Trophoblast cell (in vitro differentiated cells and primary cell): Measurements from ENCODE around the gene COBLL1.
A peak's percentile ranks its signal among the peaks of the same experiment; 100 is the strongest.

Source experiments
- DNase-seq, 2 donors: peaks; one replicate each; pipeline ENCODE4 v3.0.0-alpha.2; 2016
- H2AFZ ChIP-seq: 2 replicates; pipeline ENCODE4 v1.6.1; 2013; ENCODE audit warnings: low read length, moderate library complexity, mild to moderate bottlenecking; ENCODE audit not compliant: insufficient read depth, poor library complexity
- H2AK5ac ChIP-seq: 2 replicates; pipeline ENCODE4 v1.6.1; 2013; ENCODE audit warnings: mild to moderate bottlenecking, low read length
- H2BK120ac ChIP-seq: 2 replicates; pipeline ENCODE4 v1.6.1; 2013; ENCODE audit warnings: low read length, mild to moderate bottlenecking, moderate library complexity; ENCODE audit not compliant: insufficient read depth, poor library complexity
- H2BK12ac ChIP-seq: 2 replicates; pipeline ENCODE4 v1.6.1; 2013; ENCODE audit warnings: mild to moderate bottlenecking, low read length, moderate library complexity
- H2BK5ac ChIP-seq: 2 replicates; pipeline ENCODE4 v1.6.1; 2013; ENCODE audit warnings: low read length, low read depth, moderate library complexity, mild to moderate bottlenecking; ENCODE audit not compliant: poor library complexity
- H3K14ac ChIP-seq: 2 replicates; pipeline ENCODE4 v1.6.1; 2013; ENCODE audit warnings: mild to moderate bottlenecking, low read length
- H3K18ac ChIP-seq: 2 replicates; pipeline ENCODE4 v1.6.1; 2013; ENCODE audit warnings: mild to moderate bottlenecking, low read length
- H3K23ac ChIP-seq: 2 replicates; pipeline ENCODE4 v1.6.1; 2013; ENCODE audit warnings: low read length
- H3K27ac ChIP-seq: 2 replicates; pipeline ENCODE4 v1.5.1; 2013; ENCODE audit warnings: low read depth, mild to moderate bottlenecking, inconsistent platforms, low read length, moderate library complexity
- H3K27me3 ChIP-seq: 2 replicates; pipeline ENCODE4 v1.6.1; 2013; ENCODE audit warnings: inconsistent platforms, mild to moderate bottlenecking, low read length, moderate library complexity; ENCODE audit not compliant: insufficient read depth
- H3K36me3 ChIP-seq, 2 experiments: 1 replicate in 1 of 2; 2 replicates in 1 of 2; pipeline ENCODE4 v1.6.1; 2013; ENCODE audit warnings: low read length in 2 of 2, mild to moderate bottlenecking in 2 of 2, moderate library complexity in 1 of 2; ENCODE audit not compliant: insufficient read depth in 2 of 2, control insufficient read depth in 1 of 2
- H3K4ac ChIP-seq: 2 replicates; pipeline ENCODE4 v1.6.1; 2013; ENCODE audit warnings: low read depth, mild to moderate bottlenecking, low read length, moderate library complexity
- H3K4me1 ChIP-seq, 2 experiments: 1 replicate in 1 of 2; 2 replicates in 1 of 2; pipeline ENCODE4 v1.6.1; 2013; ENCODE audit warnings: low read length in 2 of 2, mild to moderate bottlenecking in 2 of 2, moderate library complexity in 1 of 2; ENCODE audit not compliant: insufficient read depth in 2 of 2, control insufficient read depth in 1 of 2
- H3K4me2 ChIP-seq: 2 replicates; pipeline ENCODE4 v1.6.1; 2013; ENCODE audit warnings: inconsistent platforms, mild to moderate bottlenecking, low read length, moderate library complexity
- H3K4me3 ChIP-seq: 2 replicates; pipeline ENCODE4 v1.5.1; 2013; ENCODE audit warnings: mild to moderate bottlenecking, low read depth, low read length, inconsistent platforms
- H3K79me1 ChIP-seq: one replicate; pipeline ENCODE4 v1.6.1; 2013; ENCODE audit warnings: low read length
- H3K79me2 ChIP-seq: 2 replicates; pipeline ENCODE4 v1.6.1; 2013; ENCODE audit warnings: low read length, mild to moderate bottlenecking; ENCODE audit not compliant: control insufficient read depth, insufficient read depth, poor library complexity
- H3K9ac ChIP-seq: 2 replicates; pipeline ENCODE4 v1.6.1; 2013; ENCODE audit warnings: mild to moderate bottlenecking, low read length
- H3K9me3 ChIP-seq: 2 replicates; pipeline ENCODE4 v1.6.1; 2013; ENCODE audit warnings: low read depth, mild to moderate bottlenecking, control low read depth, inconsistent platforms, low read length; ENCODE audit not compliant: insufficient read depth
- H4K12ac ChIP-seq: 2 replicates; pipeline ENCODE4 v1.6.1; 2013; ENCODE audit warnings: low read depth, mild to moderate bottlenecking, low read length, moderate library complexity
- H4K8ac ChIP-seq: 2 replicates; pipeline ENCODE4 v1.6.1; 2013; ENCODE audit warnings: low read depth, mild to moderate bottlenecking, low read length, moderate library complexity
- H4K91ac ChIP-seq: one replicate; pipeline ENCODE4 v1.6.1; 2013; ENCODE audit warnings: low read depth, mild to moderate bottlenecking, low read length, moderate library complexity
- WGBS: extraction: QIAGEN DNeasy Blood & Tissue Kit; methylation state at CpG from one replicate; pipeline ENCODE4 v1.1.7; 2013; ENCODE audit warnings: missing lambda C conversion rate; ENCODE audit not compliant: insufficient read length, insufficient coverage; ENCODE audit errors: extremely low coverage; 5-methylcytosine and 5-hydroxymethylcytosine counted together

Gene COBLL1

GRCh38 chr2:164847291-164847690, 5.7 kb upstream of the COBLL1 start:
- no peak overlapping the region for H2AK5ac ChIP-seq
- no peak overlapping the region for H3K4me3 ChIP-seq
- H3K4ac ChIP-seq: no peak overlapping the region
- H3K23ac ChIP-seq: no peak overlapping the region
- H2AFZ ChIP-seq: no peak overlapping the region
- H3K4me2 ChIP-seq: no peak overlapping the region
- no peak overlapping the region for H2BK12ac ChIP-seq
- H3K27me3 ChIP-seq: no peaks in the 10 kb centered on the region
- no peaks in the 10 kb centered on the region for H3K36me3 ChIP-seq
- no peaks in the 10 kb centered on the region for H3K79me1 ChIP-seq
- H3K4me1 ChIP-seq: no peaks in the 10 kb centered on the region
- H3K14ac ChIP-seq: no peak overlapping the region
- no peak overlapping the region for H2BK5ac ChIP-seq
- no peak overlapping the region for H3K9ac ChIP-seq
- no peaks in the 10 kb centered on the region for H3K79me2 ChIP-seq
- H3K18ac ChIP-seq: no peak overlapping the region
- no CpG with 5 or more reads among the region's 4 CpGs for WGBS
- H3K27ac ChIP-seq: no peak overlapping the region
- H4K91ac ChIP-seq: no peak overlapping the region
- no peak for DNase-seq
- H4K8ac ChIP-seq: no peak overlapping the region
- no peaks in the 10 kb centered on the region for H3K9me3 ChIP-seq
- H4K12ac ChIP-seq: no peak overlapping the region
- no peak overlapping the region for H2BK120ac ChIP-seq

GRCh38 chr2:164846276-164846675, 4.7 kb upstream of the COBLL1 start:
- H3K14ac ChIP-seq: no peak overlapping the region
- H3K27me3 ChIP-seq: no peaks in the 10 kb centered on the region
- no peak overlapping the region for H3K4me3 ChIP-seq
- H2AK5ac ChIP-seq: no peak overlapping the region
- no peak overlapping the region for H2BK5ac ChIP-seq
- H3K4me1 ChIP-seq: no peaks in the 10 kb centered on the region
- H3K9ac ChIP-seq: no peak overlapping the region
- no peak for DNase-seq
- no peak overlapping the region for H3K4me2 ChIP-seq
- H2BK12ac ChIP-seq: no peak overlapping the region
- H4K12ac ChIP-seq: no peak overlapping the region
- WGBS: no CpG with 5 or more reads among the region's 2 CpGs
- H3K27ac ChIP-seq: no peak overlapping the region
- no peak overlapping the region for H2BK120ac ChIP-seq
- H3K79me1 ChIP-seq: peaks cover 7% of the 10 kb centered on the region
- H3K18ac ChIP-seq: no peak overlapping the region
- peaks cover 6% of the 10 kb centered on the region for H3K79me2 ChIP-seq
- no peak overlapping the region for H4K8ac ChIP-seq
- H3K9me3 ChIP-seq: no peaks in the 10 kb centered on the region
- no peak overlapping the region for H3K4ac ChIP-seq
- H4K91ac ChIP-seq: no peak overlapping the region
- no peaks in the 10 kb centered on the region for H3K36me3 ChIP-seq
- H2AFZ ChIP-seq: no peak overlapping the region
- no peak overlapping the region for H3K23ac ChIP-seq

- H3K79me2 ChIP-seq: peaks cover 14% of the 10 kb centered on the region
- no peak overlapping the region for H3K4ac ChIP-seq
- DNase-seq: peak; percentile 33 to 64
- no CpG with 5 or more reads among the region's 1 CpG for WGBS
- no peak overlapping the region for H4K12ac ChIP-seq
- no peaks in the 10 kb centered on the region for H3K36me3 ChIP-seq
- H3K9ac ChIP-seq: no peak overlapping the region
- H2AFZ ChIP-seq: no peak overlapping the region
- H3K27ac ChIP-seq: no peak overlapping the region
- H2AK5ac ChIP-seq: no peak overlapping the region
- no peak overlapping the region for H4K91ac ChIP-seq
- no peak overlapping the region for H3K4me2 ChIP-seq
- no peak overlapping the region for H3K14ac ChIP-seq
- no peaks in the 10 kb centered on the region for H3K9me3 ChIP-seq
- no peak overlapping the region for H2BK120ac ChIP-seq
- no peak overlapping the region for H3K4me3 ChIP-seq
- H3K79me1 ChIP-seq: peaks cover 13% of the 10 kb centered on the region
- H3K27me3 ChIP-seq: no peaks in the 10 kb centered on the region
- H2BK12ac ChIP-seq: no peak overlapping the region
- H2BK5ac ChIP-seq: no peak overlapping the region
- no peak overlapping the region for H3K23ac ChIP-seq
- H3K4me1 ChIP-seq: no peaks in the 10 kb centered on the region
- H3K18ac ChIP-seq: no peak overlapping the region
- H4K8ac ChIP-seq: no peak overlapping the region
Measured at GRCh38 chr2:164843346-164843911, 1.8 kb upstream of the COBLL1 start.

GRCh38 chr2:164842624-164842966, 972 bp upstream of the COBLL1 start:
- H2BK12ac ChIP-seq: no peak overlapping the region
- H3K9me3 ChIP-seq: no peaks in the 10 kb centered on the region
- H3K4me2 ChIP-seq: peak overlapping the region; percentile 77
- peaks cover 13% of the 10 kb centered on the region for H3K79me1 ChIP-seq
- H4K8ac ChIP-seq: no peak overlapping the region
- H2BK5ac ChIP-seq: no peak overlapping the region
- no peaks in the 10 kb centered on the region for H3K4me1 ChIP-seq
- peak overlapping the region; percentile 42 for H3K27ac ChIP-seq
- no CpG with 5 or more reads among the region's 8 CpGs for WGBS
- no peak overlapping the region for H2AFZ ChIP-seq
- H3K4ac ChIP-seq: no peak overlapping the region
- no peak overlapping the region for H4K91ac ChIP-seq
- no peak overlapping the region for H3K18ac ChIP-seq
- no peaks in the 10 kb centered on the region for H3K27me3 ChIP-seq
- H2AK5ac ChIP-seq: no peak overlapping the region
- H3K9ac ChIP-seq: no peak overlapping the region
- no peak overlapping the region for H2BK120ac ChIP-seq
- H3K36me3 ChIP-seq: no peaks in the 10 kb centered on the region
- H3K14ac ChIP-seq: no peak overlapping the region
- no peak for DNase-seq
- H4K12ac ChIP-seq: no peak overlapping the region
- no peak overlapping the region for H3K4me3 ChIP-seq
- peaks cover 14% of the 10 kb centered on the region for H3K79me2 ChIP-seq
- H3K23ac ChIP-seq: no peak overlapping the region
